GM19240 (cell line): ENCODE measurements around the gene CORO6.

ENCODE experiments used
- DNase-seq: peaks from one replicate; pipeline ENCODE4 v3.0.0; 2011; ENCODE audit warnings: low spot score; ENCODE audit not compliant: insufficient read length

CORO6 gene

DNA sequence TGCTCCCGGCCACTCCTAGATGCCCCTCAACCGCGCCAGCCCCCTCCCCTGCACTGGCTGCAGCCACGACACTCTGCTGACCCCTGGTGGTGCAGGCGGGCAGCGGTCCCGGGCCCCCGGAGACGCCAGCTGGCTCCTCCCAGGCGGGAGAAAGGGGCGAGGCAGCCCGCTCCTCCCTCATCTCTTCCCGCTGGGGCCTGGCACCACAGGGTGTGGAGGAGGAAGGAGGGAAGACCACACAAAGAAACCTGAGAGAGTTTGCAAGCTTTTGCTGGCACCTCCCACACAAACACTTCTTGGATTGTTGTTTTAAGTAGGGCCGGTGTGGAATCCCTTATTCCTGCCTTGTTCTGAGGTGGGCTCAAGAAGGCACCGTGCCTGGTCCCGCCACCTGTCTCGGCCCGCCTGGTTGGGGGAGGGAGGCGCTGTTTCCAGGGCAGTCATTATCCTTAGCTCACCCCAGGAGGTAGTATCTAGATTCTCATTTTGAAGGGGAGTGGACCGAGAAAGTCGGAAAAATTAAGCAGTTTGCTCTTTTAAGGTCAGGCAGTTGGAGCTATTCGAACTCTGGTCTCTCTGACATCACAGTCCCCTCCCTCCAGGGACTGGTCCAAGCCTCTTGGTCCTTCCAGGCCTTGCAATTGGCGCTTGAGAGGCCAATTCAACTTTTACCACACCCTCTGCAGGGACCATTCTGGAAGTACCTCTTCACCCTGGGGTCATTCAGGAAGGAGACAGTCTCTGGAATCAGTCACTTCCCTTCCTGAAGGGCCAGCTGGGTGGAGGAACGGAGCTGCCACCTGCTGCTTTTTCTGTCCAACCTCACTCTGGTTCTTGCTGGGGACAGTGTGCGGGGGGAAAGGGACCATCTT is 30.7 kb downstream of the CORO6 start:
- DNase-seq = peak; percentile 90

DNA sequence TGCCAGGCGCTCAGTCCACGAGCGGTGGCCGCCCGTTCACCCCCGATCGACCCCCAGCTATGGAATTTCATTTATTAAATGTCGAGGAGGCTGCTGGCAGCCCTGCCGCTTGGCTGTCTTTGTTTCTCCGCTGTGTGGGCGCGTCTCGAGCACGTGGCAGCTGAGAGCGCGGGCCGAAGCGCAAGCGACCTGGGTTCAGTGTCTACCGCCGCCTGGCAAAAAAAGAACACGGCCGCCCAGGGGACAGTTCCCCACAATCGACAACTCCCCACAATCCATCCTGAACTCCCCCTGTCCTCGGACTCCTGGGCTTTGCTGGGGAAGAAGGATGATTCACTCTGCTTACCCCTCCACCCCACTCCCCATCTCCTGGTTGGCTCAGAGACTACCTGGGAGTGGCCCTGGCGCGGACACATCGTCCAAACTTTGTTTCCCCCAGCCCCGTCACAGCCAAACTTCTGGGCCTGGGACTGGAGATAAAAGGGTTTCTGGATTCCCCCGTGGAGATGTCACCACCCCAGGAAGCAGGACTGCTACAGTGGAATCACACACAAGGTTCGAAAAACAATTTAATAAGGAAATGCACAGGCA is 31.5 kb downstream of the CORO6 start:
- no peak for DNase-seq

DNA sequence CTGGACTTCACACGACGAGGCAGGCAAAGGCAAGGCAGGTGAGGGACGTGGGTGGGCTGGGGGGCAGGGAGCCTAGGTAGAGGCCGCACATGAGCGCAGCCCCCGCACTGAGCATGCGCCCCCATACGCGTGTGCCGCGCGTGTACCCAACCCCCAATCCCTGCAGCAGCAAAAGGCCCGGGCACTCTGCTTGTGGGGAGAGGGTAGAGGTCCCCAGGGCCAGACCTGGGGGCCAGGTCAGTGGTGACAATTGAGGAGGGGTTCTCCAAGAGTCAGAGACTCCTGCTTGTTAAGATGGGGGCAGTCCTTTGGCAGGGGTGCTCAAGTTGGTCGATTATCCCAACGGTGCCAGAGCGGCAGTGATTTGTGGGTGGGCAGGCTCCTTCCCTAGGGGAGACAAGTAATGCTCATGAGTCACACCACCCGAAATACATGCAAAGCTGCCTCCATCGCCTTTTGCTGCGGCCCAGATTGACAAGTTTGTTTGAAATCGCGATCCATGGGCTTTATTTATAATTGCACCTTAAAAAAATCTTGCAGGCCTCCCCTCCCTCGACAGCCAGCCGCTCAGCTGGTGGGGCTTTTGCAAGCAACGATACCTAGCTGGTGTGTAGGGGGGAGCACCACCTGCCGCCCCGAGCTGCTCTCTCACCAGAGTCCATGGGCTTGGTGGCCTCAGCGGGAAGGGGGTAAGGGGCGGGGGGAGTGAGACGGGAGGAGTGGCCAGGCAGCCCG is 32.1 kb downstream of the CORO6 start:
- DNase-seq = no peak

DNA sequence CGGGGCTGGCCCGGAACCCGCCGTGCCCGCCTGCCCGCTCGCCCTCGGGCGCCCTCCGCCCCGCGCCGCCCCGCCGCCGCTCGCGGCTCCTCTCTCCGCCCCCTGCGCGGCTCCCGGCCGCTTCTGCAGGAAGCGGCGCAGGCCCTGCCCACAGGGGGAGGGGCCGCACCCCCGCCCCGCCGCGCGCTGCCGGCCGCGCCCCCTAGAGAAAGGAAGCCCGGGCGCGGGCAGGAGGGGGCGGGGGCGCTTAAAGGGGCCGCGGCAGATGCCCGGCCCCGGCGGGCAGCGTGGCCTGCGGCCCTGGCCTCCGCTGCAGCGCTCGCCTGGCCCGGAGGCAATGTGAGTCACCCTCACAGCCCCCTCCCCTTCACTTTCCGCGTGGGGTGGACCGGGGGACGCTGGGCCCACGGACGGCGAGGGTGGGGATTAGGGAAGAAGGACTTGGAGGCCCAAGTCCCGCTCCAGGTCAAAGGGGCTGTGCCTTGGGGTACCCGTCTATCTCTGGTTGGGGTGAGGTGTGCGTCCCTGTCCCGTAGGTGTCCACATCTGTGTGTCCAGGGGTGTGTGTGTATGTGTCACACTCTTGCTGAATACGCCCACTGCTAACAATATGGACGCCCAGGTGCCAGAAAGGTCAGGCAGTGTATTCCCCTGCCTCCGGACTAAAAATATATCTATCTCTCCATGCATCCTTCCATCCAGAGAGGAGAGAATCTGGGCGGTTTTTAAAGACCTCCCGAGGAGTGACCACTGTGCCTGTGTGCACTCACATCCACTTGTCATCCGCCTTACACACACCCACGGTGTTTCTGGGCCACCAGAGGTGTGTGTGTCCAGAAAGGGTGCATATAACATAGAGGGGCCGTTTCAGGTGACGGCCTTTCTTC is 32.9 kb downstream of the CORO6 start, which contains the start of gene GIT1:
Gene GIT1, minus strand, starts transcription at position 125 of the 887 bp plus-strand sequence. CDS start 270 bp downstream, outside the sequence.
- peak; percentile 98 for DNase-seq

DNA sequence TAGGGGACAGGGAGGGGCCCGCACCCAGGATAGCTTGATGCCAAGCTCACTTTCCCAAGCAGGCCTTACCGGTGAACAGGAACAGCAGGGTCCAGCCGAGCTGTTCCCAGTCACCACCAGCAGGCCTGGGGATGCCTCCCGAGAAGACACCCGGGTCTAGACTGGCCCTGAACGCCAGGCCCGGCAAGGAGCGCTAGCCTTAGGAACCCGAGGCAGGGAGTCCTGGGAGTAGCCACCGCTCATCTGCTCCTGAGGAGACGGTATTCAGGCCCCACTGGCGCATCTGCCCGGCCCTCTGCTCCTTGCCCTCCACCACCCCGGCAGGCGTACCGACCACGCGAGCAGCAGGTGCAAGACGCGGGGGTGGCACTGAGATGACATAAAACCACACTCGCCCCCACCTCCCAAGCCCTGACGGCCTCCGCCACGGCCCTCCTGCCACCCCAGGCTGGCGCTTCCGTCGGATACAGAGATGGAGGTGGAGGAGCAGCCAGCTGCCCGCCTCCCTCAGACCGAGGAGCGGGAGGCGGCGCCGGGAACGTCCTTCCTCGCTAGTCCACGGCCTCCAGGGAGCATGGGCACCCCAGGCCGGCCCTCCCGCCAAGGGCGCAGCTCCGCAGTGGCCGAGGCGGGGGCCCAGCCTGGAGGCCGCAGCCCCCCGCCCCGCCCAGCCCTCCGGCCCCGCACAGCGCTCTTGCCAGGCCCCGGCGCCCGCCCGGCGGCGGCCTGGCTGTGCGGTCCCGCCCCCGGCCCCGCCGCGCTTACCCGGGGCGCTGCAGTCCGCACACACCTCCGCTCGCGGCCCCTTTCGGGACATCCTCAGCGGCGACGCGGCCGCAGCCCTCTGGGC is 33.9 kb downstream of the CORO6 start:
- DNase-seq = no peak

DNA sequence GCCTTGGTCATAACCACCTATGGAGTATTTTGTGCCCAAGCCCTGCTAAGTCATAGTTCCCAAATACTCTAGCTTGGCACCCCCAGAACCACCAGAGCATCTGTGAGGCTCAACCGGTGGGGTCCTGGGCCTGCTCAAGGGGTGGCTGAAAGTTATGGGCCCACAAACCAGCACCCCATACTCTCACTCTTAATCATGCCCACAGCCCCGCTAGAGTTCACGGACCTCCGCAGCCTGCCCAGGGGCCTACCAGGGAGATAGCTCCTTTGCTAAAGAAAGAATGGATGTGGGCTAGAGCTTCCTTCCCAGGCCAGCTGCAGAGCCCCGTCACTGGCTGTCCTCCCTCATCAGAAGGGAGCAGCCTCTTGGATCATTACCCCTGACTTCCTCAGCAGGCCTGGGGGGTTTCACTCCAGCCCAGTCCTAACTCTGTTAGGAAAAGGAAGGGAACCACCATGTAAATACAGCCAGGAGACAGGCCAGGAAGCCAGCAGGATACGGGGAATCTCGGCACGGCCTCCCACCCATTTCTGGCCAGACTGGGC is 34.6 kb downstream of the CORO6 start:
- no peak for DNase-seq

DNA sequence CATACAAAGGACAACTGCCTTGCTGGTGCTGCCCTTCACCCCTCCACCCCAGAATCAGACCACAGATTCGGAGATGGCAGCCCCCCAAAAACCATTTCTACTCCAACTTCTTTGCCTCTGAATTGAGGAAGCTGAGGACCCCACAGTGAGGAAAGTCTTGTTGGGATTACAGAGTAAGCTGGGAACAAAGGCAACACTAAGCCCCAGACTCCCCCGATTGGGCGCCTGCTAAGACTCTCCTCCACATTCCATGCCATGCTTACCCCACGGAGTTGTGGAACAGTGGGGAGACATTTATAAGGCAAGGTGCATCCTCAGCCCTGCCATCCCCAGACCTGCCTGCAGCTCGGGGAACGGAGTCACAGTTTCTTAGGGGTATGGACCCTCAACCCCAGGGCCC is 35.1 kb downstream of the CORO6 start:
- DNase-seq = no peak

DNA sequence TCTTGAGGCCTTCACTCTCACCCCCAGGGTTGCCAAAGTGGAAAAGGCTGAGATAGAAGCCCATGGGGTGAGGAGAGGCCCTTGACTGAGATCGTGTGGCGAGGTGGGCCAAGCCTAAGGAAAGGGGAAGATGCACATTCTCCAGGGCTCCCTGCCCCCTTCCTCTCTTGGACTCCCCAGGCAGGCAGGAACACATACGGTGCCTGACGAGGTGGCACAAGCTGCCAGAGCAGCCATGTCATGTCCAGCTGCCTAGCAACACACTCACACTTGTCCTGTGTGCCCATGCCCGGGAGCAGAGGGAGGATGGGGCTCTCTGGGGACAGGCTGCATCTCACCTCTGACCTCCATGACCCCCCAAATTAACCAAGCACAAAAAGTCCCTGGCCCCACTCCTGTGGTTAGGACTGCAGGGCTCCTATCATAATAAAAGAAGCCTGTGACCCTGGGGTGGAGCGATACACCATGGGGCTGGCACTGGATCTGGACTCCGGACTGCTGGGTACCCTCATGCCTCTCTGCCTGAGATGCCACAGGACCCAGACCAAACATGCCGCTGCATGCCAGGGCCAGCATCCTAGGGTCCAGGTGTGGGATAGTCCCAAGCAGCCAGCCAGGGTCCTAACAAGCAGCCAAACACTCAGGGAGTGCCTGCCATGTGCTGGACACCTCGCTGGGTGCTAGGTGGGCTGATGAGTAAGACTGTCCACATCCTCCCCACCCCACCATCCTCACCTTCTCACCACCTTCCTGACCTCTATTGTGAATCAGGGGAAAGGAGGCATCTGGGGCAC is 35.8 kb downstream of the CORO6 start:
- no peak for DNase-seq

DNA sequence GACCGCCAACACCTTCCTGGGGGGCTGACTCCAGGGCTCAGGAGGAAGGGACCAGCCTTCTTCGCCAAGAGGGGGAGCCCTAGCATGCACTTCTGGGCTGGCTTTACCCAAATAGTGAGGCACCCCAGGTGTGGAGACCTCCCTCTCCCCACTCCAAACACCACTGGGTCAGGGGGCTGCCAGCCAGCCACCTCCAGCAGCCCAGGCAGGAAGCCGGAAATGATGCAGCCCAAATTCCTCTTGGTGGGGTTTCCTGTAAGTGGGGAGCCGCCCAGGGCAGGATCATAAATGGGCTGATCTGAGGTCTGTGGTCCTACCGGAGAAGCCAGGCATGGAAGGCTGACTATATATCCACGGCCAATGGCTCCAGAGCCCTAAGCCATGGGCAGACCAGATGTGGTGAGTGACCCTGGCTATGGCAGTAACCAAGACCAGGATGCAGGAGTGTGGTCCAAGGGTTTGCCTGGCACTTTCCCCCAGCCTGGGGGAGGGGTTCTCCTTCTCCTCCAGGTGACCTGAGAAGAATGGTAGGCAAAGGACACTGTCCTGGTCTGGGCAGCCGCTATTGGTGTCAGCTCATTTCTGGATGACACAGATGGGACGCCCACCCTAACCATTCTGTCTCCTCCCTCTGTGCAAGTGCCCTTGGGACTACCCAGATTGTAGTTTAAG is 37.5 kb downstream of the CORO6 start:
- no peak for DNase-seq

DNA sequence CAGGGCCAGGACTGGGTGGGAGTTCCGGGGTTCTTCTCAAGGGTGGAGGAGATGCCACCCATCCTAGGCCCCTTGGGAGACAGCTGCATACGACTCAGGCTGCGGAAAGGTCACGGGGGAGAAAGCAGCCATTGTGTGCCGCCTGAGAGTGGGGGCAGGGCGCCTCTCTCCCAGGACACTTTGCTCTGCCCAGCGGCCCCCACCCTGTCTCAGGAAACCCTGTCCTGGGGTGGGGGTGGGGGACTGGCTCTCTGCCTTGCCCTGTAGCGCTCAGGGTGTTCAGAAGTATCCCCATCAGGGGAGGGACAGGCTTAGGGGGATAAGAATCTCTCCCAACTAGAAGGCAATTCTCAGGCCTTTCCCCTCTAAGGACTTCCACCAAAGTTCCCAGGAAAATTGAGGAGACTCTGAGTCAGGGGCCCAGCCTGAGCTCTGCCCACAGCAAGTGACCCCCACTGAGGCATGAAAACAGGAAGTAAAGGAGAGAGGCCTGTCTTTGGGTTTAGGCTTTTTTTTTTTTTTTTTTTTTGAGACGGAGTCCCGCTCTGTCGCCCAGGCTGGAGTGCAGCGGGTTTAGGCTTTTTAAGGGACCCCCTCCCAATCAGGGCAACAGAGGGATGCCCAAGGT is 38.1 kb downstream of the CORO6 start:
- no peak for DNase-seq

DNA sequence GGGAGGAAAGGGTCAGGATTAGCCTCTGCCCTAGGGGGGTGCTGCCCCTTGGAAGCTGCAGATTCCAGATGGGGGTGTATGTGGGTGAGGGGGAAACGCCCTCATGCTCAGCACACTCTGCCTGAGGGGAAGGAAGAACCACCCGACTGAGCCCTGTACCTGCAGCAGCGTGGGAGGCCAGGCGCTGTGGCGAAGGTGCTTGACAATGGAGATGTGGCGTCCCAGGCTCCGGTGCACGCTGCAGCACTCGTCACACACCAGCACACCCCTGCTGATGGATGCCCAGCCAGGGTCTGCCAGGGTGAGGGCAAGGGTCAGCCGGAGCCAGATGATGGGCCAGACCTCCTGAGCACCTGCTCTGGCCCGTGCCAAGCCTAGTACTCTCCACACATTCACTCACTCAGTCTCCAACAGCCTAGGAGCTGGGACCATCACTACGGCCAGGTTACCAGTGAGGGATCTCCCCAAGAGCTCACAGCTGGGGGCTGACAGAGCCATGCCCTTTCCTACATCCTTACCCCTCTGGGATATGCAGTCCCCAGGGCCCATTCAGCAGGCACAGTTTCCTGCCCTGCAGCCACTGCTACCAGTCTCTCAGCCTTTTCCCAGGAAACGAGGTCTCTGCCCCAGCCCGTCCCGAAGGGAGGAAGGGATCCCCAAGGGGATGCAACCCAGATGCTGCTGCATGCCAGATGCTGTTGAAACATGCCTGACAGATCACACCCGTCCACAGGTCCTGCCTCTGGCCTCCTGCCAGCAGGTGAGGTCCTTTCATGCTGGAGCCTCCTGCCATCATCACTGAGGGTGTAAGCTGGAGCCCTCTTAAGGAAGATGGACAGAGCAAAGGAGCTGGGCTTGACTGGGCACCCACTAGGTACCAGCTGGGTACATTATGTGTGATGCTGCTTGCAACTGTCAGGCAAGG is 39.1 kb downstream of the CORO6 start:
- DNase-seq = no peak

DNA sequence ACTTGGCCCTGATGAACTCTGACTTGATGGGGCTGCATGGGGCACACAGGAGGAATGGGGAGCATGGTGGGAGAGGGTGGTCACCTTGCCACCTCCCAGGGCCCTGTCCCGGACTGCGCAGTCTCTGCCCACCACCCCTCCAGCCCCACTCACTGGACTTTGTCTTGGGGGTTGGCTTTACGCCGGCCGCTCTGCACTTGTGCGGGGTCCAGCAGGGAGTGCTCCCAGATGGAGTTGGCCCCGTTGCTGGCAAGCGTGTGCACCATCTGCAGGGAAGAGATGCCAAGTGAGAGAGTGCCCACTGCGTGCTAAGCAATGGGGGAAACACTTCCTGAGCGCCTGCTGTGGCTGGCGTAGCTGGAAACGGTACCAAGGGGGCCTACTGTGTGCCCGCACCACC is 39.9 kb downstream of the CORO6 start:
- no peak for DNase-seq

DNA sequence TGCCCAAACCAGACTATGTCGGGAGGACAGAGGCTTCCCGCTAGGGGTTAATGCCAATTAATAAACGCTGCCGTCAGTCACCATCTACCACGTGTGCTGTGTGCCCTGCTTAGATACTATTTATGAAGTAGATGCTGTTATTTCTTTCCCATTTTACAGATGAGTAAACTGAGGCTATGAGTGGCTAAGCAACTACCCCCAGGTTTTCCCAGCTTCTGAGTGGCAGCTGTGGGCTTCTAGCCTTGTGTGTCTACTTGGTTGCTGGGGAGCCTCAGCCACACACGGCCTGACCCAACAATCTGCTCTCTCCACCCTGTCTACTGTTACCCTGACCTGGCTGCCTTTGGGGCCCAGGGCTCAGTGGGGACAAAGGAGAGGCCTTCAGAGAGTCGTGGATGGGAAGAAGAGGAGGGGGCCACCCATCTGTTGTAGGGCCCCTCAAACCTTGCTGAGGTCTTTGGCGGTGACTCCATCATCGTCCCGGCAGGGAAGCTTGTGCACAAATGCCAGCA is 40.4 kb downstream of the CORO6 start:
- DNase-seq = no peak

DNA sequence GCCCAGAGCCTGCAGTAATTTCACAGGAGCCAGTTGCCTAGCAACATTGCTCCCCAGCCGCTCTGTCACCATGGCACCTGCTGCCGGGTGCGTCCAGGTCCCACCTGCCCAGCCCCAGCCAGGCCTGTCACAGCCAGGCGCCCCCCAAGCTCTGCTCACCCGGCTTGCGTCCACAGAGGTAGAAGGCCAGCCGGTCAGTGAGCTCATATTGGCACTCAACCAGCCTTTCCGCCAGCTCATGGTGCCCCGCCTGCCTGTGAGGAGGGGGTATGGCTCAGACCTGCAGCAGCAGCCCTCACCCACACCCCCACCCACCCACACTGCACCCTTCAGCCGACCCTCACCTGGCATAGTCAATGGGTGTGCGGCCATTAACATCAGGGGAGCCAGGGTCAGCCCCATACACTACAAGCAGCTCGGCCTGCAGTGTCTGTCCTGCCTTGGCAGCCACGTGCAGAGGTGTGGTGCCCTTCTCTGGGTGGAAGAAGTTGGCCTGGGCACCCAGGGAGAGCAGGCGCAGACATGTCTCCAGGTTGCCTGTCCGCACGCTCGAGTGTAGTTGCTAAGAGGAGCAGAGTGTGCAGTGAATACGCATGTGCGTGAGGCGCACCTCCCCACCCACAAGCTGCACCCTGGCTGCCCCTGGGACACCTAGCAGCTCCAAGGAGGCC is 41.0 kb downstream of the CORO6 start:
- DNase-seq = no peak

DNA sequence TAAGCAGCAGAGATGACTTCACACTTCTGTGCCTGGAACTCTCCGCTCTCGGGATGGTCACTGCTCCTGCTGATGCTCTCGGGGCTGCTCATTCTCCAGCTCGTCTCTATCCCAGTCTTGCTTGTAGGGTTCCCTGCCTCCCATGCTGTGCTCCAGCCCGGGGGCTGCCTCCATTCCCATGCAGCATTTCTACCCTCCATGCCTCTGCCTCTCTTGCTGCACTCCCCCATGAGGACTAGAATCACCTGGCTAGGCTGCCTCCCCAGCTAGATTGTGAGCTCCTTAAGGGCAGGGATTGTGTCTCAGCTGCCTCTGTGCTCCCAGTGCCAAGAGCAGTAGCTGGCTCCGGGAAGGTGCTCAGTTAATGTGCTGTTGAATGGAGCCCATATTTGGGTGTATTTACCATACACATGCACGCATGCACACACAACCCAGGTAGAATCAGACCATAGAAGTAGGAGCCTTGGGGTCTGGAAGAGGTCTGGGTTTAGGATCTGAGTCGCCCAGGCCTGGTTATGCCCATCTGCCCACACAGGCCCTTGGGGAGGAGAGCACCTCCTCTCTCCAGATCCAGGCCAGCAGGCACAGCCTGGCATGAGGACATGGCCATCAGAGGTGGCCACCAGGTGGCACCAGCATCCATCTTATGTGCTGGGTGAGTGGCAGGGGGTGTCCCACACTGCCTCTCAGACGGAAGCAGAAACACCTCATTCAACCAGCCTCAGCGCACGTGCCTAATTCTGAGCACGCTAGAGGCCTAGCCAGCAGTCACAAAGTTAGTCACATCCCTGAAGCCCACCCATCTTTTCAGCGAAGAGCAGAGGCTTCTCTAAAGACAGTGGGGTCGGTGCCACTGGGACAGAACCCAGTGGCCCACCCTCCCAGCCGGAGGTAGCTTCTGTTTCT is 42.6 kb downstream of the CORO6 start:
- peak; percentile 97 for DNase-seq
